Peyer's patch (tissue), 4 donors: Measurements from ENCODE around the gene FGF21. TPM values are rescaled to one million over a fixed set of nuclear protein-coding genes. Genes with fewer than 3 reads are reported as not detected.
A peak's percentile ranks its signal among the peaks of the same experiment; 100 is the strongest.

Experiments
- DNase-seq, 3 donors: peaks; one replicate each; pipeline ENCODE4 v3.0.0-alpha.2; 2017 to 2019
- H3K27ac ChIP-seq, 4 donors: fragments of 200-600 bp; sonication (generic); one replicate each; pipeline ENCODE4 v1.5.1; 2016 to 2019
- H3K27me3 ChIP-seq, 2 donors: fragments of 200-600 bp; sonication (generic); one replicate each; pipeline ENCODE4 v1.5.1; 2019
- H3K36me3 ChIP-seq, 3 donors: fragments of 200-600 bp; sonication (generic); one replicate each; pipeline ENCODE4 v1.5.1; 2016 to 2019
- H3K4me1 ChIP-seq, 4 donors: fragments of 200-600 bp; sonication (generic); one replicate each; pipeline ENCODE4 v1.5.1; 2016 to 2019
- H3K4me3 ChIP-seq, 4 donors: fragments of 200-600 bp; sonication (generic); 1 replicate in 3 of 4; 2 replicates in 1 of 4; pipeline ENCODE4 v1.5.1; 2016 to 2019; ENCODE audit warnings: mild to moderate bottlenecking in 1 of 4
- H3K9me3 ChIP-seq, 4 donors: fragments of 200-600 bp; sonication (generic); one replicate each; pipeline ENCODE4 v1.5.1; 2016 to 2019; ENCODE audit warnings: mild to moderate bottlenecking in 1 of 4
- POLR2A ChIP-seq, 2 donors: fragments of 450-650 bp; IDR thresholded peaks; one replicate each; pipeline ENCODE4 v1.5.1; 2017; ENCODE audit warnings: antibody characterized with exemption in 2 of 2, mild to moderate bottlenecking in 2 of 2, moderate library complexity in 2 of 2
- total RNA-seq, 4 donors: library from RNA; depleted of rRNA; stranded (reverse); fragments of >200 nt; gene quantifications; one replicate each; pipeline ENCODE4 v1.1.0, GENCODE V29; 2016
- TF ChIP-seq, protein P1 (sequence below), 6 experiments: fragments of 450-650 bp in 4 of 6; fragments of 200-600 bp in 2 of 6; sonication (generic) in 1 of 6; IDR thresholded peaks; one replicate each; pipeline ENCODE4 v1.5.1; 2017 to 2019; ENCODE audit warnings: antibody characterized with exemption in 6 of 6, mild to moderate bottlenecking in 3 of 6, moderate library complexity in 1 of 6

Gene FGF21
- total RNA-seq, 4 donors from 2014 or later = not detected

GRCh38 chr19:48772503-48772953, 17.2 kb downstream of the FGF21 start:
- no peak overlapping the region for H3K27ac ChIP-seq
- no peaks in the 10 kb centered on the region for H3K27me3 ChIP-seq
- TF ChIP-seq, protein P1, sequence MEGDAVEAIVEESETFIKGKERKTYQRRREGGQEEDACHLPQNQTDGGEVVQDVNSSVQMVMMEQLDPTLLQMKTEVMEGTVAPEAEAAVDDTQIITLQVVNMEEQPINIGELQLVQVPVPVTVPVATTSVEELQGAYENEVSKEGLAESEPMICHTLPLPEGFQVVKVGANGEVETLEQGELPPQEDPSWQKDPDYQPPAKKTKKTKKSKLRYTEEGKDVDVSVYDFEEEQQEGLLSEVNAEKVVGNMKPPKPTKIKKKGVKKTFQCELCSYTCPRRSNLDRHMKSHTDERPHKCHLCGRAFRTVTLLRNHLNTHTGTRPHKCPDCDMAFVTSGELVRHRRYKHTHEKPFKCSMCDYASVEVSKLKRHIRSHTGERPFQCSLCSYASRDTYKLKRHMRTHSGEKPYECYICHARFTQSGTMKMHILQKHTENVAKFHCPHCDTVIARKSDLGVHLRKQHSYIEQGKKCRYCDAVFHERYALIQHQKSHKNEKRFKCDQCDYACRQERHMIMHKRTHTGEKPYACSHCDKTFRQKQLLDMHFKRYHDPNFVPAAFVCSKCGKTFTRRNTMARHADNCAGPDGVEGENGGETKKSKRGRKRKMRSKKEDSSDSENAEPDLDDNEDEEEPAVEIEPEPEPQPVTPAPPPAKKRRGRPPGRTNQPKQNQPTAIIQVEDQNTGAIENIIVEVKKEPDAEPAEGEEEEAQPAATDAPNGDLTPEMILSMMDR (IDR thresholded peaks at IDR 0.05) = no peak
- TF ChIP-seq POLR2A (IDR thresholded peaks at IDR 0.05) = no peak
- no peaks in the 10 kb centered on the region for H3K4me1 ChIP-seq
- no peak for DNase-seq
- H3K36me3 ChIP-seq = no peaks in the 10 kb centered on the region
- H3K9me3 ChIP-seq = no peaks in the 10 kb centered on the region
- no peak overlapping the region for H3K4me3 ChIP-seq

- no peaks in the 10 kb centered on the region for H3K9me3 ChIP-seq
- no peak overlapping the region for H3K4me3 ChIP-seq
- no peaks in the 10 kb centered on the region for H3K27me3 ChIP-seq
- TF ChIP-seq POLR2A (IDR thresholded peaks at IDR 0.05) = no peak
- TF ChIP-seq, protein P1 (IDR thresholded peaks at IDR 0.05) = no peak
- H3K36me3 ChIP-seq = no peaks in the 10 kb centered on the region
- no peak for DNase-seq
- no peak overlapping the region for H3K27ac ChIP-seq
- H3K4me1 ChIP-seq = peaks cover 0 to 17% (median 0%) of the 10 kb centered on the region in 4 donors
These were observed 21.8 kb downstream of the FGF21 start for GRCh38 chr19:48777139-48777538.

- DNase-seq = no peak
- Histone ChIP-seq H3K27me3 (no peaks in the 10 kb centered on the region), H3K27ac (no peak overlapping the region), H3K9me3 (no peaks in the 10 kb centered on the region), H3K4me3 (no peak overlapping the region), H3K36me3 (no peaks in the 10 kb centered on the region), H3K4me1 (peaks cover 0 to 23% (median 0%) of the 10 kb centered on the region in 4 donors)
- TF ChIP-seq, protein P1 (IDR thresholded peaks at IDR 0.05) = no peak
- no peak for TF ChIP-seq POLR2A (IDR thresholded peaks at IDR 0.05)
These were observed 22.4 kb downstream of the FGF21 start for GRCh38 chr19:48777720-48778119.

DNA sequence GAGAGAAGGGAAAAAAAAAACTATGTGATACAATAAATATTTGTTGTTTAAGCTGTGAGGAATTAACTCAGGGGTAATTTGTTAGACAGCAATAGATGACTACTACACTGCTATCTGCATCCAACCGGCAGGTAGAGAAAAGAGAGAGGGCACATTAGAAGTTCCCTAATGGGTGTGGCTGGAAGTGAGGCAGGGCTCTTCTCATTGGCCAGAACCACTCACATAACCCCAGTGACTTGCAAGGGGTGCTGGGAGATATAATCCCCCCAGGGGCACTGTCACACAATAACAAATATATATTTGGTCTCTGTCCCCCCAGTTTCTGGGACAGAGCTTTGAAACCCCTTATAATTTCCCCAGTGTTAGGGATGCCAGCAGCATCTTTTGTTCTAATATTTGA, 24.3 kb downstream of the FGF21 start:
- H3K4me3 ChIP-seq = no peak overlapping the region
- H3K36me3 ChIP-seq = no peaks in the 10 kb centered on the region
- H3K9me3 ChIP-seq = no peaks in the 10 kb centered on the region
- no peak for DNase-seq
- TF ChIP-seq, protein P1 (IDR thresholded peaks at IDR 0.05) = no peak
- no peak for TF ChIP-seq POLR2A (IDR thresholded peaks at IDR 0.05)
- no peaks in the 10 kb centered on the region for H3K27me3 ChIP-seq
- peaks cover 0 to 31% (median 0%) of the 10 kb centered on the region in 4 donors for H3K4me1 ChIP-seq
- no peak overlapping the region for H3K27ac ChIP-seq

DNA sequence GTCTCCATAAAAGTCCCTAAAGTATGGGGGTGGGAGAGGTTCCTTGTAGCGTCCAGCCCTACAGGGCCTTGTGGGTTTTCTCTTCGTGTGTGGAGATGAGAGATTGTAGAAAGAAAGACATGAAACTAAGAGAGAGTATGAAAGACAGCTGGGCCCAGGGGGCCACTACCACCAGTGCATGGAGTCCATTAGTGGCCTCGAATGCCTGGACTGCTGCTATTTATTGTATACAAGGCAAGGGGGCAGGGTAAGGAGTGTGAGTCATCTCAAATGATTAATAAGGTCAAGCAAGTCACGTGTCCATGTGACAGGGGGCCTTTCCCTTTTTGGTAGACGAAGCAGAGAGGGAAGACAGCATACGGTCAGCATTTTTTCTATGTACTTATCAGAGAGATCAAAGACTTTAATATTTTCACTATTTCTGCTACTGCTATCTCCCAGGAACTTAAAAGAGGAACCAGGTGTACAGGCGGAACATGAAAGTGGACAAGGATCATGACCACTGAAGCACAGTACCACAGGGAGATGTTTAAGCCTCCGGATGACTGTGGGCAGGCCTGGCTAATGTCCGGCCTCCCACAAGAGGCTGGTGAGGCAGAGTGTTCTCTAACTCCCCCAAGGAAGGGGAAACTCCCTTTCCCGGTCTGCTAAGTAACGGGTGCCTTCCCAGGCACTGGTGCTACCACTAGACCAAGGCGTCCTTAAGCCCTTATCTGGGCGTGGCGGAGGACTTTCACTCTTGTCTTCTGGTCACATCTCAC, 25.5 kb downstream of the FGF21 start:
- H3K27ac ChIP-seq = peak overlapping the region in 2 of 4 donors; percentile 50 to 72
- no peak overlapping the region for H3K4me3 ChIP-seq
- TF ChIP-seq, protein P1 (IDR thresholded peaks at IDR 0.05) = no peak
- no peak for TF ChIP-seq POLR2A (IDR thresholded peaks at IDR 0.05)
- no peaks in the 10 kb centered on the region for H3K36me3 ChIP-seq
- no peaks in the 10 kb centered on the region for H3K9me3 ChIP-seq
- peaks cover 0 to 31% (median 0%) of the 10 kb centered on the region in 4 donors for H3K4me1 ChIP-seq
- H3K27me3 ChIP-seq = no peaks in the 10 kb centered on the region
- peak in 2 of 3 donors; percentile 67 to 84 for DNase-seq
